Progenitor cell of endocrine pancreas (in vitro differentiated cells): ENCODE data around the gene KCNK1. TPM values are rescaled to one million over a fixed set of nuclear protein-coding genes. Genes with fewer than 3 reads are reported as not detected.

ENCODE experiments used
- DNase-seq: peaks from one replicate; pipeline ENCODE4 v3.0.0; 2021; ENCODE audit warnings: low spot score; ENCODE audit not compliant: unreplicated experiment
- H3K27ac Mint-ChIP-seq: 2 replicates; pipeline ENCODE4 v1.8.0; 2021; ENCODE audit warnings: mild to moderate bottlenecking, moderate library complexity, mixed read lengths
- H3K27me3 Mint-ChIP-seq: 2 replicates; pipeline ENCODE4 v1.8.0; 2021; ENCODE audit warnings: mixed read lengths
- H3K36me3 Mint-ChIP-seq: 2 replicates; pipeline ENCODE4 v1.8.0; 2022; ENCODE audit warnings: mixed read lengths; ENCODE audit not compliant: insufficient read depth
- H3K4me1 Mint-ChIP-seq: 2 replicates; pipeline ENCODE4 v1.8.0; 2021; ENCODE audit warnings: low read depth, mixed read lengths
- H3K4me3 Mint-ChIP-seq: 2 replicates; pipeline ENCODE4 v1.8.0; 2021; ENCODE audit warnings: low read depth, mild to moderate bottlenecking, moderate library complexity, mixed read lengths
- H3K9me3 Mint-ChIP-seq: 2 replicates; pipeline ENCODE4 v1.8.0; 2021; ENCODE audit warnings: low read depth, mixed read lengths
- long read RNA-seq: library from polyadenylated mRNA; unstranded; transcript quantifications from one replicate; pipeline ENCODE4 v2.0.0, GENCODE V29; 2020
- total RNA-seq: library from RNA; stranded (reverse); gene quantifications from 2 replicates; pipeline ENCODE4 v1.2.1, GENCODE V29; 2021
- TF ChIP-seq, protein P1 (sequence below): fragments of 200-600 bp; sonication (generic); IDR thresholded peaks from one replicate; pipeline ENCODE4 v1.5.0; 2021; ENCODE audit warnings: antibody characterized with exemption, mild to moderate bottlenecking; ENCODE audit not compliant: unreplicated experiment

Gene KCNK1
- 9.4 and 9.7 TPM in 2 replicates for total RNA-seq
- long read RNA-seq, transcript KCNK1-202 (3 exons, 2,161 nt): major isoform, 12 of 13 reads
- long read RNA-seq, partial matches to known transcripts: 0 of 13 reads
- long read RNA-seq, other reads (novel, unspliced or antisense): 1 of 13 reads

DNA sequence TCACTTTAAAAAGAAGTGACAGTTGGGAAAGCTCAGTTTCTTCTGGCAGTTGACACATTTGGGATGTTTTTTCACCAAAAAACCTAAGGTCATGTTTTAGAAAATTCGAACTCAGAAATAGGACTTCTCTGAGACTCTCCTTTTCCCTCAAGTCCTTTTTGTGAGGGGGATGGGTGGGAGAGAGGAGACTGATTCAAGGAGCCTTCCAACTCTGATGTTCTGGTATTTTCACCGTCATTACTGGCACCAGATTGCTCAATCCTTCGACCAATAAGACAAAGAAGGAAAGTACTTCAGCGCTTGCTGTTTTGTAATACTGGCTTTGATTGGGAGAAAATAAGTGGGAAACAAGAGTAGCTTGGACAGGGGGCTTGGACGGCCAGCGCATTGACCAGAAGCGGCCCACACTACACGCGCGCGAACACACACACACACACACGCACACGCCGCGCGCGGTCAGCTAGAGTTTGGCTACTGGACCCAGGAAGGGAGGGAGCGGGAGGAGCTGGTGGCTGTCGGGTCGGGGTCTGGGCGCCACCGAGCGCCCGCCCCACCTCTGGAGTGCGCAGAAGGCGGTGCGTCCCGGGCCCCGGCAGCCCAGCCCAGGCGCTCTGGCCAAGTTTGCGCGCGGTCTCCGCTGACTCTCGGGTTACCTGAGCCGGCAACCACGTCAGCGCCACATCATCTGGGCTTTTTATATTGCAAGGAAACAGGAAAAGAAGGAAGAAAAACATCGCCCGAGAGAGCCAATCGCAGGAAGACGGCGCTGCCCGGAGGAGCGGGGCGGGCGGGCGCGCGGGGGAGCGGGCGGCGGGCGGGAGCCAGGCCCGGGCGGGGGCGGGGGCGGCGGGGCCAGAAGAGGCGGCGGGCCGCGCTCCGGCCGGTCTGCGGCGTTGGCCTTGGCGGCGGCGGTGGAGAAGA, at the start of gene KCNK1:
Gene KCNK1 (plus strand): TSS at position 855 of the 921 bp plus-strand sequence. CDS start 66 bp downstream, at position 921.
- Mint-ChIP-seq H3K4me3 (peak within 1 kb of the TSS; percentile 91), H3K36me3 (peaks cover 3% of the 10 kb centered on the region), H3K27ac (peak within 1 kb of the TSS; percentile 97), H3K9me3 (no peaks in the 10 kb centered on the region), H3K4me1 (peaks cover 14% of the 10 kb centered on the region), H3K27me3 (peaks cover 19% of the 10 kb centered on the region)
- peak; percentile 63 for DNase-seq
- TF ChIP-seq, protein P1, sequence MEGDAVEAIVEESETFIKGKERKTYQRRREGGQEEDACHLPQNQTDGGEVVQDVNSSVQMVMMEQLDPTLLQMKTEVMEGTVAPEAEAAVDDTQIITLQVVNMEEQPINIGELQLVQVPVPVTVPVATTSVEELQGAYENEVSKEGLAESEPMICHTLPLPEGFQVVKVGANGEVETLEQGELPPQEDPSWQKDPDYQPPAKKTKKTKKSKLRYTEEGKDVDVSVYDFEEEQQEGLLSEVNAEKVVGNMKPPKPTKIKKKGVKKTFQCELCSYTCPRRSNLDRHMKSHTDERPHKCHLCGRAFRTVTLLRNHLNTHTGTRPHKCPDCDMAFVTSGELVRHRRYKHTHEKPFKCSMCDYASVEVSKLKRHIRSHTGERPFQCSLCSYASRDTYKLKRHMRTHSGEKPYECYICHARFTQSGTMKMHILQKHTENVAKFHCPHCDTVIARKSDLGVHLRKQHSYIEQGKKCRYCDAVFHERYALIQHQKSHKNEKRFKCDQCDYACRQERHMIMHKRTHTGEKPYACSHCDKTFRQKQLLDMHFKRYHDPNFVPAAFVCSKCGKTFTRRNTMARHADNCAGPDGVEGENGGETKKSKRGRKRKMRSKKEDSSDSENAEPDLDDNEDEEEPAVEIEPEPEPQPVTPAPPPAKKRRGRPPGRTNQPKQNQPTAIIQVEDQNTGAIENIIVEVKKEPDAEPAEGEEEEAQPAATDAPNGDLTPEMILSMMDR: no peak

DNA sequence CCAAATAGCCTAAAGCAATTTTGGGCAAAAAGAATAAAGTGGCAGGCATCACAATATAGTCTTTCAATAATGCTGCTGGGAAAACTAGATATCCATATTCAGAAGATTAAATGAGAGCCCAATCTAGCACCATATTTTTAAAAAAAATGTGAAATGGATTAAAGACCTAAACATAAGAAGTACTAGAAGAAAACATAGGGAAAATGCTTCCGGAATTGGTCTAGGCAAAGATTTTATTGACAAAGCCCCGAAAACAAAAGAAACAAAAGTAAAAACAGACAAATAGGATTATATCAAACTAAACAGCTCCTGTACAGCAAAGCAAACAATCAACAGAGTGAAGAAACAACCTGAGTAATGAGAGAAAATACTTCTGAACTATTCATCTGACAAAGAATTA, 48.6 kb upstream of the KCNK1 start:
- no peak for DNase-seq
- Mint-ChIP-seq H3K9me3 (peaks cover 31% of the 10 kb centered on the region), H3K27ac (no peak overlapping the region), H3K36me3 (peaks cover 3% of the 10 kb centered on the region), H3K4me1 (no peaks in the 10 kb centered on the region), H3K4me3 (no peak overlapping the region), H3K27me3 (no peaks in the 10 kb centered on the region)
- TF ChIP-seq, protein P1: no peak

DNA sequence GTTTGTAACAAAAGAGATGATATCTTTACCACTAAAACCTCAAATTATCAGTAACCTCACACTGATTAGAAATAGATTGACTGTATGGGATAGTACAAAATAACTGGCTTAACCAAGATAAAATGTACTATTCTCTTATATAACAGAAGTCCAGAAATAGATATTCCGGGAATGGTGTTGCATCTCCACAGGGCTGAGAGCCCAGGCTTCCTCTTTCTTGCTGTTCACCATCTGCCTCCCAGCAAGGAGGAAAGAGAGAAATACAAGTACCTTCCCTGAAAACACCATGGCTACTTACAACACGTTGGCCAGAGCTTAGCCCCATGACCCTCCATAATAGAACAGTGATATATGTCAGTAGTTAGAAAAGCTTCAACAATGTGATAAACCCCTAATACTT, 47.0 kb upstream of the KCNK1 start:
- no peaks in the 10 kb centered on the region for H3K27me3 Mint-ChIP-seq
- TF ChIP-seq, protein P1: no peak
- H3K4me1 Mint-ChIP-seq: no peaks in the 10 kb centered on the region
- H3K4me3 Mint-ChIP-seq: no peak overlapping the region
- DNase-seq: no peak
- no peak overlapping the region for H3K27ac Mint-ChIP-seq
- peaks cover 3% of the 10 kb centered on the region for H3K36me3 Mint-ChIP-seq
- peaks cover 27% of the 10 kb centered on the region for H3K9me3 Mint-ChIP-seq

DNA sequence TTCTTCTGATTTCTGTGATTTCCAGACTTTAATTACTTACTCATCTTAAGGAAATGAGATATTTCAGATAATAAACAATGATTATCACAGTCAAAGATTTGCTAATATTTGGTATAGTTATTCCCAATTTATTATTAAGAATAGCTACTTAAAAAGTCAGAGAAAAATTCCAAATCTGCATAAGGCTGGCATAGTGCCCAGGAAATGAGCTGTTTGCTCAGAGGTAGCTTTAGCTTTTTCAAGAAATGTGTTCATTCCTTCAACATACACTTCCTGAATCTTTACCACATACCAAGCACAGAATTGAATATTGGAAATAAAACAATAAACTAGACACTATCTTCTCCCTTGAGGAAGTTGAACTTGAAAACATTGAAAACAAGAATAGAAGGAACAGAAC, 44.3 kb upstream of the KCNK1 start:
- DNase-seq: no peak
- H3K4me3 Mint-ChIP-seq: no peak overlapping the region
- no peak overlapping the region for H3K27ac Mint-ChIP-seq
- H3K4me1 Mint-ChIP-seq: no peaks in the 10 kb centered on the region
- peaks cover 11% of the 10 kb centered on the region for H3K9me3 Mint-ChIP-seq
- no peaks in the 10 kb centered on the region for H3K36me3 Mint-ChIP-seq
- TF ChIP-seq, protein P1: no peak
- H3K27me3 Mint-ChIP-seq: peaks cover 4% of the 10 kb centered on the region

DNA sequence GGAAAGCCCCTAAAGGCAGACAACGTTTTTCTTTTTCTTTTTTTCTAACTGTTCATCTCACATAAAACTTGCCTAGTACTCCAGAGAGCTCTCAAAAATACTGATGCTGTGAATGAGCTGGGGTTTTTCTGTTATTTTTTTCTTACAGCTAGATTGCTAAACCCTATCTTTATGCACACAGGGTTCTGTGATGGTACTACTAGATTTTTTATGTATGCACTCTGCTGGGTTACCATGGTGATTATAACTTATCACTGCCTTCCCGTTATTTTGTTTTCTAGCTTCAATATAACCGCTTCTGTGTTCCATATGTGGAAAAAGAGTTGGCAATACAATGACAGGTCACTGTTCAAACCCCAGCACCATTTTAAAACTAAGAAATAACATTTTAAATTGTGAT, 43.7 kb upstream of the KCNK1 start:
- DNase-seq: no peak
- Mint-ChIP-seq H3K27ac (no peak overlapping the region), H3K4me3 (no peak overlapping the region), H3K9me3 (peaks cover 11% of the 10 kb centered on the region), H3K4me1 (no peaks in the 10 kb centered on the region), H3K27me3 (peaks cover 4% of the 10 kb centered on the region), H3K36me3 (no peaks in the 10 kb centered on the region)
- TF ChIP-seq, protein P1: no peak
